ENCODE results near the gene PACSIN2. TPM values are rescaled to one million over a fixed set of nuclear protein-coding genes. Genes with fewer than 3 reads are reported as not detected.

PACSIN2 gene
- total and polyA plus RNA-seq, 10 of the 15 experiments (the other 5 are each of a cell fraction or from before 2014, with no cell fraction given): 0.93 to 78.7 (median 46.8) TPM

- TF ChIP-seq ZNF217 (IDR thresholded peaks at IDR 0.05) (no peak), EP300 (IDR thresholded peaks at IDR 0.05; ENCODE audit: borderline replicate concordance in 1 of 2, control insufficient read depth in 1 of 2, low read depth in 2 of 2, low read length in 2 of 2) (no peak), BMI1 (IDR thresholded peaks at IDR 0.05; ENCODE audit: borderline replicate concordance) (peak; percentile 81), CTCF (IDR thresholded peaks at IDR 0.05 in 2 of 3, conservative IDR thresholded peaks at IDR 0.05 in 1 of 3; ENCODE audit: control insufficient read depth in 2 of 3, extremely low read depth in 1 of 3, insufficient read depth in 1 of 3, low read depth in 3 of 3, low read length in 3 of 3) (no peak), NFYA (IDR thresholded peaks at IDR 0.05; ENCODE audit: borderline replicate concordance, low read depth, low read length) (no peak), ZNF207 (IDR thresholded peaks at IDR 0.05; ENCODE audit: borderline replicate concordance) (no peak), HDGF (IDR thresholded peaks at IDR 0.05) (no peak), TARDBP (IDR thresholded peaks at IDR 0.05; ENCODE audit: borderline replicate concordance) (no peak), NKRF (conservative IDR thresholded peaks at IDR 0.05) (no peak), POU2F2 (IDR thresholded peaks at IDR 0.05; ENCODE audit: borderline replicate concordance, low read depth, low read length) (no peak), SPI1 (IDR thresholded peaks at IDR 0.05; ENCODE audit: borderline replicate concordance, insufficient read depth, low read depth, low read length) (0 out of 2 replicates have a peak, but pooled peaks have one; percentile 5), IKZF1 (conservative IDR thresholded peaks at IDR 0.05) (0 out of 2 replicates have a peak, but pooled peaks have one; percentile 15), HSF1 (IDR thresholded peaks at IDR 0.05; ENCODE audit: low read depth, low read length) (no peak), MYB (IDR thresholded peaks at IDR 0.05; ENCODE audit: borderline replicate concordance, low read depth, low read length) (no peak)
These were observed 13.4 kb downstream of the PACSIN2 start (continued) for GRCh38 chr22:43001271-43002201.

All from GM12878 (cell line).